ENCODE results near the gene ADAMTS13. TPM values are rescaled to one million over a fixed set of nuclear protein-coding genes. Genes with fewer than 3 reads are reported as not detected.
A peak's percentile ranks its signal among the peaks of the same experiment; 100 is the strongest.

Gene ADAMTS13
- total RNA-seq, 1 donor = 1.3 TPM

- no peak for DNase-seq (ENCODE audit: low read depth)
- no peak for TF ChIP-seq CTCF (IDR thresholded peaks at IDR 0.05; ENCODE audit: insufficient read depth, low read depth, low read length)
- H3K4me3 ChIP-seq (ENCODE audit: low read depth, low read length) = no peak overlapping the region
Measured at GRCh38 chr9:133393399-133393798, 28.8 kb upstream of the ADAMTS13 start.

GRCh38 chr9:133394687-133395271 is 27.4 kb upstream of the ADAMTS13 start:
- no peak overlapping the region for H3K4me3 ChIP-seq (ENCODE audit: low read depth, low read length)
- no peak for TF ChIP-seq CTCF (IDR thresholded peaks at IDR 0.05; ENCODE audit: insufficient read depth, low read depth, low read length)
- no peak for DNase-seq (ENCODE audit: low read depth)

GRCh38 chr9:133396952-133397351 is 25.2 kb upstream of the ADAMTS13 start:
- no peak overlapping the region for H3K4me3 ChIP-seq (ENCODE audit: low read depth, low read length)
- TF ChIP-seq CTCF (IDR thresholded peaks at IDR 0.05; ENCODE audit: insufficient read depth, low read depth, low read length) = peak; percentile 49
- peak; percentile 26 for DNase-seq (ENCODE audit: low read depth)

GRCh38 chr9:133397370-133397769 is 24.8 kb upstream of the ADAMTS13 start:
- no peak for TF ChIP-seq CTCF (IDR thresholded peaks at IDR 0.05; ENCODE audit: insufficient read depth, low read depth, low read length)
- DNase-seq (ENCODE audit: low read depth) = no peak
- no peak overlapping the region for H3K4me3 ChIP-seq (ENCODE audit: low read depth, low read length)

- DNase-seq (ENCODE audit: low read depth) = no peak
- no peak overlapping the region for H3K4me3 ChIP-seq (ENCODE audit: low read depth, low read length)
- TF ChIP-seq CTCF (IDR thresholded peaks at IDR 0.05; ENCODE audit: insufficient read depth, low read depth, low read length) = no peak
Measured at GRCh38 chr9:133397895-133398294, 24.3 kb upstream of the ADAMTS13 start.

GRCh38 chr9:133400292-133400691 is 21.9 kb upstream of the ADAMTS13 start:
- TF ChIP-seq CTCF (IDR thresholded peaks at IDR 0.05; ENCODE audit: insufficient read depth, low read depth, low read length) = no peak
- no peak overlapping the region for H3K4me3 ChIP-seq (ENCODE audit: low read depth, low read length)
- no peak for DNase-seq (ENCODE audit: low read depth)

- no peak overlapping the region for H3K4me3 ChIP-seq (ENCODE audit: low read depth, low read length)
- DNase-seq (ENCODE audit: low read depth) = no peak
- no peak for TF ChIP-seq CTCF (IDR thresholded peaks at IDR 0.05; ENCODE audit: insufficient read depth, low read depth, low read length)
Measured at GRCh38 chr9:133401588-133401987, 20.6 kb upstream of the ADAMTS13 start.
